Renal cortical epithelial cell (primary cell): ENCODE data around the gene PEX13. TPM values are rescaled to one million over a fixed set of nuclear protein-coding genes. Genes with fewer than 3 reads are reported as not detected.

ENCODE experiments used
- DNase-seq: peaks from one replicate; pipeline ENCODE4 v3.0.0-alpha.2; 2011; ENCODE audit warnings: low read depth
- total RNA-seq: library from RNA; depleted of rRNA; stranded (reverse); fragments of >200 nt; gene quantifications from 2 replicates; pipeline ENCODE4 v1.2.3, GENCODE V29; 2014

PEX13 gene
- total RNA-seq, 1 donor from 2014 or later: 42.5 TPM

GRCh38 chr2:61065714-61066709, 48.5 kb downstream of the PEX13 start, which contains the start of gene SANBR:
Gene SANBR (plus strand): TSS chr2:61065871. CDS start chr2:61070351, 4,480 bp downstream.
- peak; percentile 47 for DNase-seq

- no peak for DNase-seq
Observed at GRCh38 chr2:61074100-61074499, 56.6 kb downstream of the PEX13 start.

- DNase-seq: no peak
Observed at GRCh38 chr2:61085883-61086282, 68.4 kb downstream of the PEX13 start.

GRCh38 chr2:61089797-61090196, 72.3 kb downstream of the PEX13 start:
- no peak for DNase-seq

- no peak for DNase-seq
Observed at GRCh38 chr2:61090386-61090921, 72.9 kb downstream of the PEX13 start.

GRCh38 chr2:61091485-61091884, 74.0 kb downstream of the PEX13 start:
- no peak for DNase-seq

- no peak for DNase-seq
Observed at GRCh38 chr2:61096438-61096837, 78.9 kb downstream of the PEX13 start.

GRCh38 chr2:61100801-61101200, 83.3 kb downstream of the PEX13 start:
- DNase-seq: no peak

Other genes starting within 250 kb of the PEX13 start
- gene REL, start 136.1 kb upstream of the PEX13 start, total RNA-seq: 6.9 and 12.4 TPM in 2 replicates
- gene PUS10, start 535 bp downstream of the PEX13 start, total RNA-seq: 7.5 and 10.9 TPM in 2 replicates
- 14.6 and 21.3 TPM in 2 replicates for gene SANBR, start 48.2 kb downstream of the PEX13 start, total RNA-seq
- 6.8 and 26.7 TPM in 2 replicates for gene C2orf74, start 144.5 kb downstream of the PEX13 start, total RNA-seq